LNCaP clone FGC (cell line): ENCODE results near the gene OTOGL.

Experiments used
- DNase-seq: peaks from one replicate; pipeline ENCODE4 v3.0.0-alpha.2; 2011; ENCODE audit warnings: low read depth
- H3K4me3 ChIP-seq: 2 replicates; pipeline ENCODE4 v1.5.1; 2011; ENCODE audit warnings: mild to moderate bottlenecking, low read depth, low read length, control low read depth
- CTCF ChIP-seq: IDR thresholded peaks from 2 replicates; pipeline ENCODE4 v1.5.1; 2012; ENCODE audit warnings: mild to moderate bottlenecking; ENCODE audit not compliant: control insufficient read depth, insufficient read depth; ENCODE audit errors: extremely low read depth

The OTOGL gene

GRCh38 chr12:80325167-80325959 is 226.0 kb downstream of the OTOGL start:
- no peak for DNase-seq
- TF ChIP-seq CTCF = no peak
- H3K4me3 ChIP-seq = no peak overlapping the region

- TF ChIP-seq CTCF = no peak
- no peak overlapping the region for H3K4me3 ChIP-seq
- DNase-seq = no peak
Measured at GRCh38 chr12:80332827-80333226, 233.5 kb downstream of the OTOGL start.

GRCh38 chr12:80352474-80352873 is 253.1 kb downstream of the OTOGL start:
- H3K4me3 ChIP-seq = no peak overlapping the region
- no peak for TF ChIP-seq CTCF
- DNase-seq = no peak

GRCh38 chr12:80353254-80353653 is 253.9 kb downstream of the OTOGL start:
- no peak overlapping the region for H3K4me3 ChIP-seq
- DNase-seq = no peak
- no peak for TF ChIP-seq CTCF

- no peak for DNase-seq
- no peak for TF ChIP-seq CTCF
Measured at GRCh38 chr12:80356097-80356496, 256.8 kb downstream of the OTOGL start.

GRCh38 chr12:80359703-80360102 is 260.4 kb downstream of the OTOGL start:
- H3K4me3 ChIP-seq = no peak overlapping the region
- no peak for TF ChIP-seq CTCF
- no peak for DNase-seq

More at GRCh38 chr12:80356097-80356496, 256.8 kb downstream of the OTOGL start:
- no peak overlapping the region for H3K4me3 ChIP-seq

GRCh38 chr12:80364056-80364455 is 264.7 kb downstream of the OTOGL start:
- no peak for TF ChIP-seq CTCF
- no peak for DNase-seq
- H3K4me3 ChIP-seq = no peak overlapping the region
